K562 (cell line): ENCODE data around the gene PPP2R3C. TPM values are rescaled to one million over a fixed set of nuclear protein-coding genes. Genes with fewer than 3 reads are reported as not detected.

Experiments used
- ATAC-seq: fragments of 200-7000 bp; cut with Tn5 transposase; 3 replicates; pipeline ENCODE4 v1.9.1; 2020; ENCODE audit warnings: moderate library complexity
- BruUV-seq: library from RNA; stranded (reverse); fragments of 400-500 nt; replicated peaks from 2 replicates; lab custom pipeline; 2021; lab: Mats Ljungman, UMichigan
- CTCF ChIA-PET: fragments of 300-600 bp; formaldehyde crosslinking; extraction: SDS; loops from one replicate; lab custom pipeline; 2021; ENCODE audit warnings: low intra/inter-chr PET ratio; lab: Yijun Ruan, JAX
- POLR2A ChIA-PET: fragments of 300-600, 350-650 bp; sonication (Branson Sonifier 250); formaldehyde crosslinking; extraction: SDS; loops from one replicate; lab custom pipeline; 2021; ENCODE audit warnings: antibody characterized with exemption, inconsistent platforms; lab: Yijun Ruan, JAX
- DNase-seq, 4 experiments: peaks; one replicate each; pipeline versions ENCODE4 v3.0.0 to v3.0.0-alpha.2; 2011 to 2018; ENCODE audit warnings: low spot score in 3 of 4, mixed read lengths in 3 of 4; ENCODE audit errors: extremely low read depth in 1 of 4
- FAIRE-seq: peaks from 2 replicates; lab custom pipeline; 2011; peaks lifted over from hg19 to GRCh38; lab: Jason Lieb, UNC
- H2AFZ ChIP-seq: 2 replicates; pipeline ENCODE4 v1.6.0; 2011; ENCODE audit warnings: low read depth, low read length, control low read depth, inconsistent platforms
- H3K27ac ChIP-seq: fragments of 200-600 bp; 3 replicates; pipeline ENCODE4 v1.8.0; 2011; ENCODE audit warnings: low read depth, mild to moderate bottlenecking, control low read depth, inconsistent platforms, low read length, moderate library complexity, mixed read lengths; ENCODE audit errors: extremely low read depth
- H3K27me3 ChIP-seq, 2 experiments: fragments of 300-600 bp in 1 of 2; 2 replicates in 1 of 2; 3 replicates in 1 of 2; pipeline versions ENCODE4 v1.6.0 to v1.8.0; 2011; ENCODE audit warnings: inconsistent platforms in 2 of 2, low read length in 2 of 2, mild to moderate bottlenecking in 1 of 2, mixed read lengths in 1 of 2, moderate library complexity in 1 of 2; ENCODE audit not compliant: control insufficient read depth in 2 of 2, insufficient read depth in 2 of 2
- H3K36me3 ChIP-seq: fragments of 300-600 bp; 3 replicates; pipeline ENCODE4 v1.8.0; 2011; ENCODE audit warnings: mild to moderate bottlenecking, low read length, inconsistent platforms; ENCODE audit not compliant: control insufficient read depth, insufficient read depth
- H3K4me1 ChIP-seq, 2 experiments: fragments of 200-600 bp in 1 of 2; replicated peaks in 1 of 2; 2 replicates in 1 of 2; 3 replicates in 1 of 2; pipeline versions ENCODE4 v1.5.1 to v1.8.0; 2011; ENCODE audit warnings: inconsistent platforms in 2 of 2, low read length in 2 of 2, mild to moderate bottlenecking in 1 of 2, mixed read lengths in 1 of 2, moderate library complexity in 1 of 2; ENCODE audit not compliant: control insufficient read depth in 2 of 2, insufficient read depth in 2 of 2
- H3K4me2 ChIP-seq: 2 replicates; pipeline ENCODE4 v1.6.1; 2011; ENCODE audit warnings: low read length, control low read depth, inconsistent platforms, mixed read lengths; ENCODE audit not compliant: insufficient read depth
- H3K4me3 ChIP-seq: fragments of 200-600 bp; sonication (generic), shearing (Covaris generic); 2 replicates; pipeline ENCODE4 v1.5.1; 2016; ENCODE audit warnings: control low read depth, inconsistent platforms
- H3K79me2 ChIP-seq: fragments of 200-600 bp; 3 replicates; pipeline ENCODE4 v1.8.0; 2011; ENCODE audit warnings: low read length, inconsistent platforms; ENCODE audit not compliant: control insufficient read depth, insufficient read depth
- H3K9ac ChIP-seq, 2 experiments: 2 replicates each; pipeline versions ENCODE4 v1.6.0 to v1.6.1; 2011; ENCODE audit warnings: low read depth in 2 of 2, low read length in 2 of 2, control low read depth in 1 of 2, inconsistent platforms in 1 of 2, mild to moderate bottlenecking in 1 of 2, mixed read lengths in 1 of 2; ENCODE audit not compliant: insufficient read depth in 1 of 2
- H3K9me1 ChIP-seq: one replicate; pipeline ENCODE4 v1.6.0; 2011; ENCODE audit warnings: inconsistent platforms, mild to moderate bottlenecking, low read length, moderate library complexity; ENCODE audit not compliant: control insufficient read depth, insufficient read depth
- H3K9me3 ChIP-seq: replicated peaks from 2 replicates; pipeline ENCODE4 v1.5.1; 2011; ENCODE audit warnings: low read depth, low read length, inconsistent platforms; ENCODE audit not compliant: control insufficient read depth, insufficient read depth
- H4K20me1 ChIP-seq: replicated peaks from 2 replicates; pipeline ENCODE4 v1.6.1; 2011; ENCODE audit warnings: low read length, inconsistent platforms, mixed read lengths; ENCODE audit not compliant: control insufficient read depth, insufficient read depth
- BCOR ChIP-seq: fragments of 450-650 bp; IDR thresholded peaks from 2 replicates; pipeline ENCODE4 v1.6.1; 2016
- BRF1 ChIP-seq: IDR thresholded peaks from 3 replicates; pipeline ENCODE4 v1.6.1; 2011; ENCODE audit warnings: borderline replicate concordance, mild to moderate bottlenecking; ENCODE audit not compliant: insufficient read length; ENCODE audit errors: extremely low read depth
- DDX20 ChIP-seq: fragments of 450-650 bp; IDR thresholded peaks from 2 replicates; pipeline ENCODE4 v1.6.1; 2016; ENCODE audit warnings: missing genetic modification characterization, low read depth, mild to moderate bottlenecking, missing compliant biosample characterization, moderate library complexity
- DLX4 ChIP-seq: fragments of 250-450 bp; sonication (Bioruptor Pico); IDR thresholded peaks from 2 replicates; pipeline ENCODE4 v1.6.1; 2021; ENCODE audit warnings: mild to moderate bottlenecking
- DPF2 ChIP-seq: fragments of 450-650 bp; IDR thresholded peaks from 2 replicates; pipeline ENCODE4 v1.6.1; 2016
- E2F8 ChIP-seq: fragments of 450-650 bp; IDR thresholded peaks from 2 replicates; pipeline ENCODE4 v1.7.1; 2018; ENCODE audit warnings: mild to moderate bottlenecking, low read depth; ENCODE audit not compliant: partially characterized antibody
- ELF2 ChIP-seq: fragments of 250-450 bp; sonication (Bioruptor Pico); IDR thresholded peaks from 2 replicates; pipeline ENCODE4 v1.5.0; 2021; ENCODE audit warnings: mild to moderate bottlenecking
- HDAC1 ChIP-seq, 2 experiments: fragments of 450-650 bp; IDR thresholded peaks; 2 replicates each; pipeline ENCODE4 v1.6.1; 2016 to 2017; ENCODE audit warnings: inconsistent platforms in 1 of 2, mild to moderate bottlenecking in 1 of 2, moderate library complexity in 1 of 2
- SUPT5H ChIP-seq: fragments of 450-650 bp; IDR thresholded peaks from 2 replicates; pipeline ENCODE4 v1.6.1; 2016
- TCF3 ChIP-seq: sonication (generic); formaldehyde crosslinking; IDR thresholded peaks from 2 replicates; pipeline ENCODE4 v1.4.0; 2020; ENCODE audit warnings: mild to moderate bottlenecking, missing genetic modification reagents
- ZBTB26 ChIP-seq: fragments of 450-650 bp; formaldehyde crosslinking; IDR thresholded peaks from 2 replicates; pipeline ENCODE4 v1.4.0; 2022; ENCODE audit warnings: missing genetic modification characterization
- ZFPM2 ChIP-seq: fragments of 250-450 bp; sonication (Bioruptor Pico); IDR thresholded peaks from 2 replicates; pipeline ENCODE4 v1.5.1; 2022; ENCODE audit warnings: mild to moderate bottlenecking
- ZNF449 ChIP-seq: fragments of 250-450 bp; sonication (Bioruptor Pico); IDR thresholded peaks from 2 replicates; pipeline ENCODE4 v1.8.0; 2022; ENCODE audit warnings: moderate library complexity, mild to moderate bottlenecking, inconsistent platforms
- ZNF518B ChIP-seq: fragments of 250-450 bp; sonication (Bioruptor Pico); IDR thresholded peaks from 2 replicates; pipeline ENCODE4 v1.5.0; 2021; ENCODE audit warnings: mild to moderate bottlenecking, moderate library complexity
- WGBS: fragments of 100-300 bp; shearing (Covaris generic); methylation state at CpG from one replicate; pipeline ENCODE4 v1.1.6; 2016; ENCODE audit warnings: low coverage, mixed read lengths; ENCODE audit not compliant: insufficient coverage; ENCODE audit errors: missing lambda C conversion rate; 5-methylcytosine and 5-hydroxymethylcytosine counted together
- in situ Hi-C: fragments of 300-500 bp; cut with MboI; formaldehyde crosslinking; loops from 4 replicates; pipeline ENCODE4 v1.15.0; 2018; ENCODE audit warnings: inconsistent platforms, mixed read lengths
- intact Hi-C: fragments of 100-400 bp; cut with micrococcal nuclease; formaldehyde crosslinking; loops from 2 replicates; pipeline ENCODE4 v1.14.2; 2022
- polyA plus RNA-seq, 8 experiments: library from polyadenylated mRNA; depleted of rRNA in 4 of 8; stranded (reverse) in 5 of 8; unstranded in 3 of 8; fragments of >200 nt; fragmentation: Nextera tagmentation in 2 of 8; fragmentation: Illumina TruSeq in 1 of 8; extraction: Ambion mirVana in 2 of 8; extraction: Trizol in 1 of 8; gene quantifications; 2 replicates each; pipeline versions ENCODE4 v1.2.1 to v1.2.3, GENCODE V29; 2011 to 2014; ENCODE audit warnings: inconsistent platforms in 1 of 8, missing spikeins in 1 of 8
- total RNA-seq, 7 experiments: library from RNA; depleted of rRNA in 6 of 7; stranded (reverse); fragments of >200 nt in 6 of 7; fragmentation: Illumina TruSeq in 2 of 7; extraction: Trizol in 2 of 7; gene quantifications; 2 replicates each; pipeline versions ENCODE4 v1.2.1 to v1.2.3, GENCODE V29; 2011 to 2021; ENCODE audit warnings: low replicate concordance in 1 of 7

PPP2R3C gene
- total and polyA plus RNA-seq, 9 of the 15 experiments (the other 6 are each of a cell fraction or from before 2014, with no cell fraction given): 14.7 to 43.3 (median 22.7) TPM

- CTCF ChIA-PET: no interaction called here
- Histone ChIP-seq H3K4me1 (no peaks in the 10 kb centered on the region), H3K79me2 (no peaks in the 10 kb centered on the region), H3K9me3 (no peaks in the 10 kb centered on the region), H3K4me2 (no peak overlapping the region), H4K20me1 (no peaks in the 10 kb centered on the region), H3K27ac (no peak overlapping the region), H3K36me3 (peaks cover 16% of the 10 kb centered on the region; the same call in 1 of the 3 replicates), H3K9ac (no peak overlapping the region), H2AFZ (no peak overlapping the region), H3K9me1 (no peaks in the 10 kb centered on the region), H3K27me3 (no peaks in the 10 kb centered on the region), H3K4me3 (no peak overlapping the region)
- DNase-seq: no peak
- intact Hi-C loops: no loop called here
- no TSS peak for BruUV-seq
- WGBS: 90% methylated on average over 2 of the region's 2 CpGs
- POLR2A ChIA-PET: no interaction called here
- no peak for ATAC-seq
- no peak for FAIRE-seq
- in situ Hi-C loops: no loop called here
- TF ChIP-seq ZNF518B (CRISPR knock-in tag) (no peak), ZNF449 (no peak), BRF1 (no peak), ZBTB26 (no peak), DLX4 (CRISPR knock-in tag) (no peak), BCOR (no peak), ZFPM2 (CRISPR knock-in tag) (no peak), ELF2 (CRISPR knock-in tag) (no peak), HDAC1 (IDR thresholded peaks at IDR 0.05) (no peak), E2F8 (no peak), TCF3 (CRISPR knock-in tag) (no peak), SUPT5H (no peak), DDX20 (tag) (no peak), DPF2 (no peak)
Measured at GRCh38 chr14:35088514-35088913, 33.3 kb downstream of the PPP2R3C start.
